Measurements from ENCODE around the gene TMEM131L. TPM values are rescaled to one million over a fixed set of nuclear protein-coding genes. Genes with fewer than 3 reads are reported as not detected.

TMEM131L gene
- polyA plus RNA-seq, 1 donor (not counting 4 experiments of a cell fraction or from before 2014, with no cell fraction given): 10.3 TPM

DNA sequence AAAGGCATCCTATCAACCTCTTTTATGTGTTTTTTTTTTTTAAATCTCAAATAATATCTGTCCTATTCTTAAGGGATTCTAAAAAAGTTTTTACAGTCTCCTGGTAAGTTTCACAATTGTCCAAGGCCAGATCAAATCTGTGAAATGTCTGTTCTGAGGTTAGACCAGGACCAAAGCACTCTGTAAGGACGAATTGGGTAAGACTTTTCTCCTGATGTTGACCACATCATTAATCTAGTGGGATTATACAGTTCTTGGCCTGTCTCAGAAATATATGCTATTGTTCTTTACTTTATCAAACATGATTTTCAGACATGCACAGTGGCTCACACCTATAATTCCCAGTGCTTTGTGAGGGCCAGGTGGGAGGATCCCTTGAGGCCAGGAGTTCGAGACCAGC is 45.8 kb upstream of the TMEM131L start:
- H3K79me2 ChIP-seq (ENCODE audit: control insufficient read depth, insufficient read depth, low read length): no peaks in the 10 kb centered on the region

DNA sequence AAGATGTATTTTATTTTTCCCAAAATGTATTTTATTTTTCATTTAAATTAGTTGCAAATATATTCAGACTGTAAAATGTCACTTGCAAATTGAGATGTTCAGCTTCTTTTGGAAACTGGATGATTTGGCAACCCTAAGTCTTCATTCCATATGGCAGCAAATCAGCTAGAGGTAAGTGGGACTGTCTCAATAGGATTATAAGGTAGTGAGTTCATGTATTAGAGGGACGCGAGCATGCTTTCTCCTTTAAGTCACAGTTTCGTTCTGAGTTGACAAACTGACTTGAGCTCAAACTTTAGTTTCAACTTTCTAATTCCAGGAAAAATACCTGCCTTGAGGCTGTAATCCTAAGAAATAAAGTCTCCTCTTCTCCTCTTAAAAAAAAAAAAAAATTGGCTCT is 44.2 kb upstream of the TMEM131L start:
- Histone ChIP-seq H3K4me2 (ENCODE audit: control insufficient read depth, extremely low read depth, insufficient read depth, low read depth, low read length) (no peak overlapping the region), H3K79me2 (ENCODE audit: control insufficient read depth, insufficient read depth, low read length) (no peaks in the 10 kb centered on the region), H3K36me3 (ENCODE audit: control insufficient read depth in 2 of 2, extremely low read depth in 1 of 2, insufficient read depth in 2 of 2, low read length in 2 of 2) (no peaks in the 10 kb centered on the region), H2AFZ (ENCODE audit: control insufficient read depth, low read length) (no peak overlapping the region), H3K27ac (ENCODE audit: control insufficient read depth, insufficient read depth, low read length) (no peak overlapping the region), H3K4me3 (ENCODE audit: control insufficient read depth in 2 of 3, extremely low read depth in 1 of 3, insufficient read depth in 2 of 3, low read depth in 1 of 3, low read length in 3 of 3) (no peak overlapping the region), H3K4me1 (ENCODE audit: control insufficient read depth, extremely low read depth, insufficient read depth, low read length) (no peaks in the 10 kb centered on the region), H3K9me3 (ENCODE audit: control insufficient read depth, low read depth, low read length) (no peaks in the 10 kb centered on the region), H3K9me1 (ENCODE audit: control insufficient read depth, extremely low read depth, insufficient read depth, low read length) (no peaks in the 10 kb centered on the region), H4K20me1 (ENCODE audit: control insufficient read depth, extremely low read depth, insufficient read depth, low read length) (no peaks in the 10 kb centered on the region), H3K27me3 (ENCODE audit: control insufficient read depth, extremely low read depth, insufficient read depth, low read length) (no peaks in the 10 kb centered on the region), H3K9ac (ENCODE audit: control insufficient read depth, extremely low read depth, insufficient read depth, low read length) (no peak overlapping the region)
- no peak for TF ChIP-seq EZH2 (IDR thresholded peaks at IDR 0.05; ENCODE audit: low read length)
- TF ChIP-seq, protein P1, sequence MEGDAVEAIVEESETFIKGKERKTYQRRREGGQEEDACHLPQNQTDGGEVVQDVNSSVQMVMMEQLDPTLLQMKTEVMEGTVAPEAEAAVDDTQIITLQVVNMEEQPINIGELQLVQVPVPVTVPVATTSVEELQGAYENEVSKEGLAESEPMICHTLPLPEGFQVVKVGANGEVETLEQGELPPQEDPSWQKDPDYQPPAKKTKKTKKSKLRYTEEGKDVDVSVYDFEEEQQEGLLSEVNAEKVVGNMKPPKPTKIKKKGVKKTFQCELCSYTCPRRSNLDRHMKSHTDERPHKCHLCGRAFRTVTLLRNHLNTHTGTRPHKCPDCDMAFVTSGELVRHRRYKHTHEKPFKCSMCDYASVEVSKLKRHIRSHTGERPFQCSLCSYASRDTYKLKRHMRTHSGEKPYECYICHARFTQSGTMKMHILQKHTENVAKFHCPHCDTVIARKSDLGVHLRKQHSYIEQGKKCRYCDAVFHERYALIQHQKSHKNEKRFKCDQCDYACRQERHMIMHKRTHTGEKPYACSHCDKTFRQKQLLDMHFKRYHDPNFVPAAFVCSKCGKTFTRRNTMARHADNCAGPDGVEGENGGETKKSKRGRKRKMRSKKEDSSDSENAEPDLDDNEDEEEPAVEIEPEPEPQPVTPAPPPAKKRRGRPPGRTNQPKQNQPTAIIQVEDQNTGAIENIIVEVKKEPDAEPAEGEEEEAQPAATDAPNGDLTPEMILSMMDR (optimal IDR thresholded peaks at IDR 0.05 in 1 of 3, IDR thresholded peaks at IDR 0.05 in 1 of 3, conservative IDR thresholded peaks at IDR 0.05 in 1 of 3; ENCODE audit: extremely low read depth in 1 of 3, insufficient read depth in 2 of 3, low read length in 3 of 3): no peak
- no peak for DNase-seq (ENCODE audit: low read depth, low spot score)
- dilution Hi-C loops (cut with MboI; ENCODE audit: extremely low pct_ligation_motif_present, low sequenced_read_pairs): no loop called here
- no peak for FAIRE-seq

More for the DNA sequence above, 45.8 kb upstream of the TMEM131L start:
- no peaks in the 10 kb centered on the region for H3K4me1 ChIP-seq (ENCODE audit: control insufficient read depth, extremely low read depth, insufficient read depth, low read length)
- H3K36me3 ChIP-seq (ENCODE audit: control insufficient read depth in 2 of 2, extremely low read depth in 1 of 2, insufficient read depth in 2 of 2, low read length in 2 of 2): no peaks in the 10 kb centered on the region
- no peak overlapping the region for H3K4me2 ChIP-seq (ENCODE audit: control insufficient read depth, extremely low read depth, insufficient read depth, low read depth, low read length)
- no peak for TF ChIP-seq EZH2 (IDR thresholded peaks at IDR 0.05; ENCODE audit: low read length)
- TF ChIP-seq, protein P1 (optimal IDR thresholded peaks at IDR 0.05 in 1 of 3, IDR thresholded peaks at IDR 0.05 in 1 of 3, conservative IDR thresholded peaks at IDR 0.05 in 1 of 3; ENCODE audit: extremely low read depth in 1 of 3, insufficient read depth in 2 of 3, low read length in 3 of 3): no peak
- DNase-seq (ENCODE audit: low read depth, low spot score) (no peak), FAIRE-seq (no peak)
- no peak overlapping the region for H3K9ac ChIP-seq (ENCODE audit: control insufficient read depth, extremely low read depth, insufficient read depth, low read length)
- H3K27me3 ChIP-seq (ENCODE audit: control insufficient read depth, extremely low read depth, insufficient read depth, low read length): no peaks in the 10 kb centered on the region
- H2AFZ ChIP-seq (ENCODE audit: control insufficient read depth, low read length): no peak overlapping the region
- H3K9me3 ChIP-seq (ENCODE audit: control insufficient read depth, low read depth, low read length): no peaks in the 10 kb centered on the region
- H3K9me1 ChIP-seq (ENCODE audit: control insufficient read depth, extremely low read depth, insufficient read depth, low read length): no peaks in the 10 kb centered on the region
- H4K20me1 ChIP-seq (ENCODE audit: control insufficient read depth, extremely low read depth, insufficient read depth, low read length): no peaks in the 10 kb centered on the region
- no peak overlapping the region for H3K4me3 ChIP-seq (ENCODE audit: control insufficient read depth in 2 of 3, extremely low read depth in 1 of 3, insufficient read depth in 2 of 3, low read depth in 1 of 3, low read length in 3 of 3)
- dilution Hi-C loops (cut with MboI; ENCODE audit: extremely low pct_ligation_motif_present, low sequenced_read_pairs): no loop called here
- H3K27ac ChIP-seq (ENCODE audit: control insufficient read depth, insufficient read depth, low read length): no peak overlapping the region

Data from keratinocyte (primary cell).